ENCODE results near the gene RPL28.

DNA sequence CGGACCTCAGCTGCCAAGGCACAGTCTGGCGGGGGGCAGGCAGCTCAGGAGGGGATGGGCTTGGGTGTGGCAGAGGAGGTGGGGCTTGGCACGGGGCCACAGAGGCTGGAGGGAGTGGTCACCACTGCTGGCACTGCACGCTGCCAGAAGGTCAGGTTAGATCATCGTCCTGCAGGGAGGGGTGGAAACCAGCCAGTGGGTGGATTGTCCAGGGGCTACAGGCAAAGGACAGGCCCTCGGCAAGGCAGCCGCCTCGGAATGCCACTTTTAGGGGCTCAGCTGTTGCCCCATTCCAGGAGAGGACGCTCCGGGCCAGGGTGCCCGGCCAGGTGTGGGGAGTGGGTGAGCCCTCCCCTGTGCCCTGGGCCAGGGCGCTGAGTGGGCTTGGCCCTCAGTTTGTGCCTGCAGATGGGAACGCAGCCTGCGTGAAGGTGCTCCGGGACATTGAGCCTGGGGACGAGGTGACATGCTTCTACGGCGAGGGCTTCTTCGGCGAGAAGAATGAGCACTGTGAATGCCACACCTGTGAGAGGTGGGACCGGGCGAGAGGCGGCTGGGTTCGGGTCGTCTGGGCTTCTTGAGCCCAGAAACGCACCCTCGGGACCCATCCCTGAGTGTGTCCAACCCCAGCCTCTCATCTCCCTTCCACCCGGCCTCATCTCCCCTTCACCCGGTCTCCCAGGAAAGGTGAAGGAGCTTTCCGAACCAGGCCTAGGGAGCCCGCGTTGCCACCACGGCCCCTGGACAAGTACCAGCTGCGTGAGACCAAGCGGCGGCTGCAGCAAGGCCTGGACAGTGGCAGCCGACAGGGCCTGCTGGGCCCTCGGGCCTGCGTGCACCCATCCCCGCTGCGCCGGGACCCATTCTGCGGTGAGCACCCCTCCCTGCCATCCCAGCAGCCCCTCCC is 39.7 kb upstream of the RPL28 start:
- TF ChIP-seq, protein P1, sequence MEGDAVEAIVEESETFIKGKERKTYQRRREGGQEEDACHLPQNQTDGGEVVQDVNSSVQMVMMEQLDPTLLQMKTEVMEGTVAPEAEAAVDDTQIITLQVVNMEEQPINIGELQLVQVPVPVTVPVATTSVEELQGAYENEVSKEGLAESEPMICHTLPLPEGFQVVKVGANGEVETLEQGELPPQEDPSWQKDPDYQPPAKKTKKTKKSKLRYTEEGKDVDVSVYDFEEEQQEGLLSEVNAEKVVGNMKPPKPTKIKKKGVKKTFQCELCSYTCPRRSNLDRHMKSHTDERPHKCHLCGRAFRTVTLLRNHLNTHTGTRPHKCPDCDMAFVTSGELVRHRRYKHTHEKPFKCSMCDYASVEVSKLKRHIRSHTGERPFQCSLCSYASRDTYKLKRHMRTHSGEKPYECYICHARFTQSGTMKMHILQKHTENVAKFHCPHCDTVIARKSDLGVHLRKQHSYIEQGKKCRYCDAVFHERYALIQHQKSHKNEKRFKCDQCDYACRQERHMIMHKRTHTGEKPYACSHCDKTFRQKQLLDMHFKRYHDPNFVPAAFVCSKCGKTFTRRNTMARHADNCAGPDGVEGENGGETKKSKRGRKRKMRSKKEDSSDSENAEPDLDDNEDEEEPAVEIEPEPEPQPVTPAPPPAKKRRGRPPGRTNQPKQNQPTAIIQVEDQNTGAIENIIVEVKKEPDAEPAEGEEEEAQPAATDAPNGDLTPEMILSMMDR (IDR thresholded peaks at IDR 0.05; ENCODE audit: extremely low read depth in 1 of 2, insufficient read depth in 1 of 2, low read depth in 1 of 2, low read length in 2 of 2) = no peak
- no peak for TF ChIP-seq POLR2AphosphoS5 (IDR thresholded peaks at IDR 0.05; ENCODE audit: insufficient read depth, low read depth, low read length)
- TF ChIP-seq EZH2 (IDR thresholded peaks at IDR 0.05; ENCODE audit: borderline replicate concordance, low read depth, low read length, severe bottlenecking) = no peak
- no peak for TF ChIP-seq POLR2A (IDR thresholded peaks at IDR 0.05; ENCODE audit: low read depth, low read length)
